KMS-11 (cell line): ENCODE results near the gene AXDND1.

Experiments
- H2AFZ ChIP-seq: fragments of 200-600 bp; sonication (generic); 2 replicates; pipeline ENCODE4 v1.6.1; 2016; ENCODE audit warnings: antibody characterized with exemption, mixed run types, low read depth
- H3K27ac ChIP-seq: fragments of 200-600 bp; sonication (generic); 2 replicates; pipeline ENCODE4 v1.6.1; 2016; ENCODE audit warnings: mild to moderate bottlenecking, mixed run types
- H3K27me3 ChIP-seq: fragments of 200-600 bp; sonication (generic); 2 replicates; pipeline ENCODE4 v1.6.1; 2017; ENCODE audit warnings: mild to moderate bottlenecking, low read depth, mixed run types, moderate library complexity; ENCODE audit not compliant: insufficient read depth
- H3K36me3 ChIP-seq: fragments of 200-600 bp; sonication (generic); 2 replicates; pipeline ENCODE4 v1.6.1; 2017; ENCODE audit warnings: mild to moderate bottlenecking, mixed run types; ENCODE audit not compliant: insufficient read depth
- H3K4me1 ChIP-seq: fragments of 200-600 bp; sonication (generic); 2 replicates; pipeline ENCODE4 v1.6.1; 2016; ENCODE audit warnings: mild to moderate bottlenecking, low read depth, mixed run types; ENCODE audit not compliant: poor library complexity, severe bottlenecking
- H3K4me2 ChIP-seq: fragments of 200-600 bp; sonication (generic); 2 replicates; pipeline ENCODE4 v1.7.0; 2016; ENCODE audit warnings: mild to moderate bottlenecking, mixed run types
- H3K4me3 ChIP-seq: fragments of 200-600 bp; sonication (generic); IDR thresholded peaks from 2 replicates; pipeline ENCODE4 v1.6.1; 2017; ENCODE audit warnings: low read depth, low read length, mixed read lengths; ENCODE audit not compliant: insufficient read depth
- H3K79me2 ChIP-seq: fragments of 200-600 bp; sonication (generic); 2 replicates; pipeline ENCODE4 v1.6.1; 2016; ENCODE audit warnings: low read depth, mixed run types; ENCODE audit not compliant: insufficient read depth
- H3K9ac ChIP-seq: fragments of 200-600 bp; sonication (generic); 2 replicates; pipeline ENCODE4 v1.6.1; 2016; ENCODE audit warnings: mild to moderate bottlenecking, mixed run types
- H4K20me1 ChIP-seq: fragments of 200-600 bp; sonication (generic); 2 replicates; pipeline ENCODE4 v1.6.1; 2016; ENCODE audit warnings: mild to moderate bottlenecking, mixed run types; ENCODE audit not compliant: insufficient read depth
- CTCF ChIP-seq: fragments of 200-600 bp; sonication (generic); conservative IDR thresholded peaks from 2 replicates; pipeline ENCODE4 v1.6.1; 2017; ENCODE audit warnings: low read depth, mild to moderate bottlenecking, antibody characterized with exemption, low read length, moderate library complexity, mixed read lengths

Gene AXDND1

GRCh38 chr1:179365342-179366092 is at the start of gene AXDND1:
Gene AXDND1, plus strand, starts transcription at chr1:179365971. Its CDS starts 539 bp downstream, at chr1:179366510.
- Histone ChIP-seq H3K27me3 (no peaks in the 10 kb centered on the region), H3K4me2 (peak within 1 kb of the TSS; percentile 68), H3K36me3 (no peaks in the 10 kb centered on the region), H3K27ac (peak within 1 kb of the TSS; percentile 96), H2AFZ (peak within 1 kb of the TSS; percentile 95), H3K4me1 (peaks cover 9% of the 10 kb centered on the region), H3K4me3 (peak within 1 kb of the TSS; percentile 88), H3K9ac (peak within 1 kb of the TSS; percentile 90), H3K79me2 (no peaks in the 10 kb centered on the region), H4K20me1 (no peaks in the 10 kb centered on the region)
- peak; percentile 40; the same call in 1 of the 2 replicates for TF ChIP-seq CTCF

- Histone ChIP-seq H3K27me3 (no peaks in the 10 kb centered on the region), H3K4me1 (peaks cover 29% of the 10 kb centered on the region), H4K20me1 (no peaks in the 10 kb centered on the region), H3K4me3 (no peak overlapping the region), H3K9ac (no peak overlapping the region), H3K27ac (peak overlapping the region; percentile 70; the same call in 1 of the 2 replicates), H2AFZ (no peak overlapping the region), H3K4me2 (peak overlapping the region; percentile 48; the same call in 1 of the 2 replicates), H3K36me3 (no peaks in the 10 kb centered on the region), H3K79me2 (peaks cover 6% of the 10 kb centered on the region; the same call in 1 of the 2 replicates)
- TF ChIP-seq CTCF = no peak
These were observed 47.3 kb upstream of the AXDND1 start for GRCh38 chr1:179318491-179318890.

GRCh38 chr1:179321533-179322216 is 44.1 kb upstream of the AXDND1 start:
- TF ChIP-seq CTCF = no peak
- H3K27me3 ChIP-seq = no peaks in the 10 kb centered on the region
- no peak overlapping the region for H2AFZ ChIP-seq
- no peaks in the 10 kb centered on the region for H4K20me1 ChIP-seq
- no peak overlapping the region for H3K4me3 ChIP-seq
- no peak overlapping the region for H3K4me2 ChIP-seq
- H3K36me3 ChIP-seq = no peaks in the 10 kb centered on the region
- H3K27ac ChIP-seq = no peak overlapping the region
- no peak overlapping the region for H3K9ac ChIP-seq
- H3K4me1 ChIP-seq = peaks cover 24% of the 10 kb centered on the region
- H3K79me2 ChIP-seq = peaks cover 6% of the 10 kb centered on the region; the same call in 1 of the 2 replicates

GRCh38 chr1:179322557-179322956 is 43.2 kb upstream of the AXDND1 start:
- Histone ChIP-seq H4K20me1 (no peaks in the 10 kb centered on the region), H3K4me1 (peaks cover 15% of the 10 kb centered on the region), H3K27ac (no peak overlapping the region), H3K4me2 (no peak overlapping the region), H3K9ac (no peak overlapping the region), H2AFZ (no peak overlapping the region), H3K36me3 (no peaks in the 10 kb centered on the region), H3K4me3 (no peak overlapping the region), H3K27me3 (no peaks in the 10 kb centered on the region), H3K79me2 (0 out of 2 replicates have a peak, but pooled peaks cover 6% of the 10 kb centered on the region)
- TF ChIP-seq CTCF = no peak
